H1 (cell line): ENCODE data around the gene FGGY. TPM values are rescaled to one million over a fixed set of nuclear protein-coding genes. Genes with fewer than 3 reads are reported as not detected.

Experiments
- CBX8 ChIP-seq: fragments of 300-800, 300-1000 bp; sonication (generic); IDR thresholded peaks from 2 replicates; pipeline ENCODE4 v1.7.1; 2016; ENCODE audit warnings: low read depth, low read length, borderline replicate concordance
- GTF2F1 ChIP-seq: IDR thresholded peaks from 2 replicates; pipeline ENCODE4 v1.6.1; 2012; ENCODE audit warnings: low read depth, low read length, improper control_type of control experiment, borderline replicate concordance
- RBBP5 ChIP-seq: IDR thresholded peaks from 2 replicates; pipeline ENCODE4 v1.7.1; 2012; ENCODE audit warnings: low read depth, mild to moderate bottlenecking, inconsistent platforms, low read length, moderate library complexity, borderline replicate concordance
- SP1 ChIP-seq: IDR thresholded peaks from 2 replicates; pipeline ENCODE4 v1.6.1; 2011; ENCODE audit warnings: low read depth, low read length
- polyA plus RNA-seq, 7 experiments: library from polyadenylated mRNA; depleted of rRNA in 3 of 7; stranded (reverse) in 5 of 7; unstranded in 2 of 7; fragments of >200 nt in 5 of 7; fragments of 200-250 nt in 2 of 7; gene quantifications; 1 replicate in 5 of 7; 2 replicates in 1 of 7; 4 replicates in 1 of 7; pipeline versions ENCODE4 v1.2.1 to v1.2.3, GENCODE V29; 2011 to 2013; ENCODE audit warnings: missing spikeins in 2 of 7, mixed read lengths in 2 of 7
- total RNA-seq: library from RNA; stranded (reverse); fragmentation: NEBNext Ultra II Directional; extraction: Animal tissue kit (Norgen Biotek cat#: 25700); gene quantifications from 2 replicates; pipeline ENCODE4 v1.2.1, GENCODE V29; 2021

The FGGY gene
- total and polyA plus RNA-seq, 2 of the 8 experiments (the other 6 are each of a cell fraction or from before 2014, with no cell fraction given) = 10.3 to 12.5 TPM

DNA sequence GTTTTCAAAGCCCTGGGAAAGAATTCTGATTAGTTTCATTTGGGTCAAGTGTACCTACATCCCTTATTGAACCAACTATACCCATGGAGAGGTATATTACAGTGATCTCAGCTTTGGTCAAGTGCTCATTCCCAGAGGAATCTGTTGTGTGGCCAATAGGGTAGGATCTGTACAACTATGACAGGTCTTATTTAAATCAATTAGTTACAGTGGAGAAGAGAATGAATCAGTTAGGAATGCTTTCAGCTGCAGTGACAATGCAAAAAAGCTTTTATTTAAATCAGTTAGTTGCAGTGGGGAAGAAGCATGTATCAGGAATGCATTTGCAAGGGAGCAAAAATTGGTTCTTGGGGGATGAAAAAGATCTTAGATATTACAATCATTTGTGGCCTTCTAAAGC lies 119.0 kb downstream of the FGGY start (continued):
- TF ChIP-seq CBX8 (no peak), GTF2F1 (no peak), SP1 (no peak), RBBP5 (no peak)
